Measurements from ENCODE around the gene EGLN3. TPM values are rescaled to one million over a fixed set of nuclear protein-coding genes. Genes with fewer than 3 reads are reported as not detected.

Gene EGLN3
- total and polyA plus RNA-seq, 2 of the 13 experiments (the other 11 are each of a cell fraction or from before 2014, with no cell fraction given): 0.18 to 27.3 TPM

DNA sequence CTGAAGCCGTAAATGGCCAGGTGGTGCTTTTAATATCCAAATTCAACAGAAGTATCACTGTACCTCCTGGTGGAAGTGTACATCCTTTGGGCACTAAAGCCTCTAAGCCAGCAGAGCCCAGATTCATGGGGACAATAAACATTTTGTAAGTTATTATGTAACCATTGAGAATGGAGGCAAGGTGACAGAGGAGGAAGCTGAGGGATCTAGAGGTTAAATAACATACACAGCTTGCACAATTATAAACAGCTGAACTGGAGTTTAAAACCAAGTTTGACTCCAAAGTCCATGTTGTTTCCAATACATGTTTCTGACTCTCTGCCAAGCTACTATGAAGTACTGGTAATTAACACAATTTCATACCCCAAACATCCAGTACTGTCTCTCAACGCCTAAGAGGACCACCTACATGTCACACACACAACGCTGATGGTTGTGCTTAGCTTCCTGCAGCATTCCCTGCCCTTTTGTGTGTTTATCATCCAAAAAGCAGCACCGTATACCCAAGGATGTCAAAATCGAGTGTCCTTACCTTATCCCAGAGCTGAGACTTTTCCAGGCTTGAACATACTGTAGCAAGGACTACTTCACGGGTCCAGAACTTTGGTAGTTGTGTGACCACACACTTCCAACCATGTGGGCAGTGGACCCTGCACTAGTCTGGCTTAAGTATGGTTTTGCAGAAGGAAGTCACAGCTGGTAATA is 41.3 kb downstream of the EGLN3 start (continued):
- TF ChIP-seq ZNF674 (CRISPR knock-in tag; IDR thresholded peaks at IDR 0.05; ENCODE audit: low read depth) (no peak), ZBTB1 (CRISPR knock-in tag; IDR thresholded peaks at IDR 0.05; ENCODE audit: borderline replicate concordance) (no peak), SRSF9 (IDR thresholded peaks at IDR 0.05; ENCODE audit: borderline replicate concordance, insufficient read depth, low read depth, low read length, poor library complexity, severe bottlenecking) (no peak), SP1 (IDR thresholded peaks at IDR 0.05) (no peak), SP1 (CRISPR knock-in tag; IDR thresholded peaks at IDR 0.05) (no peak), MATR3 (CRISPR knock-in tag; IDR thresholded peaks at IDR 0.05) (no peak), ZNF577 (CRISPR knock-in tag; IDR thresholded peaks at IDR 0.05; ENCODE audit: borderline replicate concordance, low read depth) (no peak), TEAD2 (CRISPR knock-in tag; IDR thresholded peaks at IDR 0.05) (no peak), ZNF335 (CRISPR knock-in tag; IDR thresholded peaks at IDR 0.05) (no peak), PHB2 (IDR thresholded peaks at IDR 0.05; ENCODE audit: partially characterized antibody) (no peak), ZNF781 (CRISPR knock-in tag; IDR thresholded peaks at IDR 0.05; ENCODE audit: borderline replicate concordance, not compliant biosample characterization) (no peak), ZNF451 (CRISPR knock-in tag; IDR thresholded peaks at IDR 0.05) (no peak), SIN3B (IDR thresholded peaks at IDR 0.05; ENCODE audit: low read length) (0 out of 2 replicates have a peak, but pooled peaks have one; percentile 1), LCORL (IDR thresholded peaks at IDR 0.05) (peak; percentile 62; the same call in 1 of the 2 replicates), LCORL (CRISPR knock-in tag; IDR thresholded peaks at IDR 0.05) (peak; percentile 90), JUN (CRISPR knock-in tag; IDR thresholded peaks at IDR 0.05) (no peak), MZF1 (CRISPR knock-in tag; IDR thresholded peaks at IDR 0.05; ENCODE audit: borderline replicate concordance) (no peak), EP300 (IDR thresholded peaks at IDR 0.05; ENCODE audit: low read depth in 2 of 2, low read length in 2 of 2) (peak in 1 of 2 experiments; percentile 92; a peak in 2 of 4 replicates), EP300 (CRISPR knock-in tag; IDR thresholded peaks at IDR 0.05; ENCODE audit: borderline replicate concordance) (peak; percentile 73)
- TF ChIP-seq, protein P1, sequence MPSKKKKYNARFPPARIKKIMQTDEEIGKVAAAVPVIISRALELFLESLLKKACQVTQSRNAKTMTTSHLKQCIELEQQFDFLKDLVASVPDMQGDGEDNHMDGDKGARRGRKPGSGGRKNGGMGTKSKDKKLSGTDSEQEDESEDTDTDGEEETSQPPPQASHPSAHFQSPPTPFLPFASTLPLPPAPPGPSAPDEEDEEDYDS (CRISPR knock-in tag; IDR thresholded peaks at IDR 0.05): peak; percentile 60; the same call in 1 of the 2 replicates
- TF ChIP-seq, protein P2, sequence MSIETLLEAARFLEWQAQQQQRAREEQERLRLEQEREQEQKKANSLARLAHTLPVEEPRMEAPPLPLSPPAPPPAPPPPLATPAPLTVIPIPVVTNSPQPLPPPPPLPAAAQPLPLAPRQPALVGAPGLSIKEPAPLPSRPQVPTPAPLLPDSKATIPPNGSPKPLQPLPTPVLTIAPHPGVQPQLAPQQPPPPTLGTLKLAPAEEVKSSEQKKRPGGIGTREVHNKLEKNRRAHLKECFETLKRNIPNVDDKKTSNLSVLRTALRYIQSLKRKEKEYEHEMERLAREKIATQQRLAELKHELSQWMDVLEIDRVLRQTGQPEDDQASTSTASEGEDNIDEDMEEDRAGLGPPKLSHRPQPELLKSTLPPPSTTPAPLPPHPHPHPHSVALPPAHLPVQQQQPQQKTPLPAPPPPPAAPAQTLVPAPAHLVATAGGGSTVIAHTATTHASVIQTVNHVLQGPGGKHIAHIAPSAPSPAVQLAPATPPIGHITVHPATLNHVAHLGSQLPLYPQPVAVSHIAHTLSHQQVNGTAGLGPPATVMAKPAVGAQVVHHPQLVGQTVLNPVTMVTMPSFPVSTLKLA (IDR thresholded peaks at IDR 0.05): no peak
- TF ChIP-seq, protein P3, sequence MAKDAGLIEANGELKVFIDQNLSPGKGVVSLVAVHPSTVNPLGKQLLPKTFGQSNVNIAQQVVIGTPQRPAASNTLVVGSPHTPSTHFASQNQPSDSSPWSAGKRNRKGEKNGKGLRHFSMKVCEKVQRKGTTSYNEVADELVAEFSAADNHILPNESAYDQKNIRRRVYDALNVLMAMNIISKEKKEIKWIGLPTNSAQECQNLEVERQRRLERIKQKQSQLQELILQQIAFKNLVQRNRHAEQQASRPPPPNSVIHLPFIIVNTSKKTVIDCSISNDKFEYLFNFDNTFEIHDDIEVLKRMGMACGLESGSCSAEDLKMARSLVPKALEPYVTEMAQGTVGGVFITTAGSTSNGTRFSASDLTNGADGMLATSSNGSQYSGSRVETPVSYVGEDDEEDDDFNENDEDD (CRISPR knock-in tag; IDR thresholded peaks at IDR 0.05; ENCODE audit: borderline replicate concordance): no peak; the same call in none of the 2 replicates
- TF ChIP-seq, protein P4, sequence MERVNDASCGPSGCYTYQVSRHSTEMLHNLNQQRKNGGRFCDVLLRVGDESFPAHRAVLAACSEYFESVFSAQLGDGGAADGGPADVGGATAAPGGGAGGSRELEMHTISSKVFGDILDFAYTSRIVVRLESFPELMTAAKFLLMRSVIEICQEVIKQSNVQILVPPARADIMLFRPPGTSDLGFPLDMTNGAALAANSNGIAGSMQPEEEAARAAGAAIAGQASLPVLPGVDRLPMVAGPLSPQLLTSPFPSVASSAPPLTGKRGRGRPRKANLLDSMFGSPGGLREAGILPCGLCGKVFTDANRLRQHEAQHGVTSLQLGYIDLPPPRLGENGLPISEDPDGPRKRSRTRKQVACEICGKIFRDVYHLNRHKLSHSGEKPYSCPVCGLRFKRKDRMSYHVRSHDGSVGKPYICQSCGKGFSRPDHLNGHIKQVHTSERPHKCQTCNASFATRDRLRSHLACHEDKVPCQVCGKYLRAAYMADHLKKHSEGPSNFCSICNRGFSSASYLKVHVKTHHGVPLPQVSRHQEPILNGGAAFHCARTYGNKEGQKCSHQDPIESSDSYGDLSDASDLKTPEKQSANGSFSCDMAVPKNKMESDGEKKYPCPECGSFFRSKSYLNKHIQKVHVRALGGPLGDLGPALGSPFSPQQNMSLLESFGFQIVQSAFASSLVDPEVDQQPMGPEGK (CRISPR knock-in tag; IDR thresholded peaks at IDR 0.05): no peak
- TF ChIP-seq, protein P5, sequence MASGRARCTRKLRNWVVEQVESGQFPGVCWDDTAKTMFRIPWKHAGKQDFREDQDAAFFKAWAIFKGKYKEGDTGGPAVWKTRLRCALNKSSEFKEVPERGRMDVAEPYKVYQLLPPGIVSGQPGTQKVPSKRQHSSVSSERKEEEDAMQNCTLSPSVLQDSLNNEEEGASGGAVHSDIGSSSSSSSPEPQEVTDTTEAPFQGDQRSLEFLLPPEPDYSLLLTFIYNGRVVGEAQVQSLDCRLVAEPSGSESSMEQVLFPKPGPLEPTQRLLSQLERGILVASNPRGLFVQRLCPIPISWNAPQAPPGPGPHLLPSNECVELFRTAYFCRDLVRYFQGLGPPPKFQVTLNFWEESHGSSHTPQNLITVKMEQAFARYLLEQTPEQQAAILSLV (CRISPR knock-in tag; IDR thresholded peaks at IDR 0.05; ENCODE audit: borderline replicate concordance): 0 out of 2 replicates have a peak, but pooled peaks have one; percentile 63
